ENCODE results near the gene TMEM89.

TMEM89 gene

GRCh38 chr3:48621461-48621869 lies at the start of gene TMEM89:
TSS of gene TMEM89 (minus strand) at chr3:48621769. CDS start at chr3:48621756, 13 bp downstream.
- no peak within 1 kb of the TSS for H3K4me3 Mint-ChIP-seq
- H3K36me3 Mint-ChIP-seq (ENCODE audit: low read depth): peaks cover 34% of the 10 kb centered on the region
- no peaks in the 10 kb centered on the region for H3K27me3 Mint-ChIP-seq
- peaks cover 16% of the 10 kb centered on the region for H3K9me3 Mint-ChIP-seq
- no peak for DNase-seq
- H3K4me1 Mint-ChIP-seq (ENCODE audit: low read depth): peaks cover 10% of the 10 kb centered on the region
- no peak within 1 kb of the TSS for H3K27ac Mint-ChIP-seq

GRCh38 chr3:48664929-48665328 lies 43.4 kb upstream of the TMEM89 start:
- Mint-ChIP-seq H3K4me3 (no peak overlapping the region), H3K9me3 (peaks cover 2% of the 10 kb centered on the region), H3K36me3 (ENCODE audit: low read depth) (peaks cover 8% of the 10 kb centered on the region), H3K27me3 (peaks cover 36% of the 10 kb centered on the region), H3K27ac (no peak overlapping the region), H3K4me1 (ENCODE audit: low read depth) (peaks cover 24% of the 10 kb centered on the region)
- DNase-seq: no peak

- Mint-ChIP-seq H3K4me3 (peak overlapping the region; percentile 82), H3K9me3 (peaks cover 2% of the 10 kb centered on the region), H3K36me3 (ENCODE audit: low read depth) (peaks cover 8% of the 10 kb centered on the region), H3K4me1 (ENCODE audit: low read depth) (peaks cover 24% of the 10 kb centered on the region), H3K27me3 (peaks cover 42% of the 10 kb centered on the region), H3K27ac (no peak overlapping the region)
- DNase-seq: no peak
Measured at GRCh38 chr3:48664313-48664644, 42.7 kb upstream of the TMEM89 start.

GRCh38 chr3:48663489-48664312 lies 42.1 kb upstream of the TMEM89 start:
- Mint-ChIP-seq H3K4me3 (peak overlapping the region; percentile 82), H3K27me3 (peaks cover 47% of the 10 kb centered on the region), H3K36me3 (ENCODE audit: low read depth) (peaks cover 8% of the 10 kb centered on the region), H3K27ac (peak overlapping the region; percentile 91), H3K9me3 (peaks cover 2% of the 10 kb centered on the region), H3K4me1 (ENCODE audit: low read depth) (peaks cover 24% of the 10 kb centered on the region)
- peak; percentile 90 for DNase-seq

GRCh38 chr3:48662753-48663488 lies 41.4 kb upstream of the TMEM89 start, which contains the start of gene CELSR3:
TSS of gene CELSR3 (minus strand) at chr3:48662886. CDS start at chr3:48662634, 252 bp downstream.
- H3K4me3 Mint-ChIP-seq: peak within 1 kb of the TSS; percentile 82
- H3K9me3 Mint-ChIP-seq: peaks cover 2% of the 10 kb centered on the region
- peaks cover 24% of the 10 kb centered on the region for H3K4me1 Mint-ChIP-seq (ENCODE audit: low read depth)
- DNase-seq: peak; percentile 59
- peaks cover 48% of the 10 kb centered on the region for H3K27me3 Mint-ChIP-seq
- H3K36me3 Mint-ChIP-seq (ENCODE audit: low read depth): peaks cover 5% of the 10 kb centered on the region
- peak within 1 kb of the TSS; percentile 91 for H3K27ac Mint-ChIP-seq

- no peak for DNase-seq
- Mint-ChIP-seq H3K27me3 (peaks cover 48% of the 10 kb centered on the region), H3K27ac (no peak overlapping the region), H3K36me3 (ENCODE audit: low read depth) (peaks cover 5% of the 10 kb centered on the region), H3K4me1 (ENCODE audit: low read depth) (peaks cover 28% of the 10 kb centered on the region), H3K9me3 (peaks cover 2% of the 10 kb centered on the region), H3K4me3 (peak overlapping the region; percentile 60)
Measured at GRCh38 chr3:48662145-48662752, 40.7 kb upstream of the TMEM89 start.

GRCh38 chr3:48661501-48662144 lies 40.1 kb upstream of the TMEM89 start:
- Mint-ChIP-seq H3K27ac (no peak overlapping the region), H3K27me3 (peaks cover 48% of the 10 kb centered on the region), H3K9me3 (peaks cover 2% of the 10 kb centered on the region), H3K4me3 (peak overlapping the region; percentile 60), H3K4me1 (ENCODE audit: low read depth) (peaks cover 34% of the 10 kb centered on the region), H3K36me3 (ENCODE audit: low read depth) (peaks cover 5% of the 10 kb centered on the region)
- DNase-seq: peak; percentile 88

- H3K9me3 Mint-ChIP-seq: peaks cover 2% of the 10 kb centered on the region
- H3K4me3 Mint-ChIP-seq: no peak overlapping the region
- peaks cover 2% of the 10 kb centered on the region for H3K36me3 Mint-ChIP-seq (ENCODE audit: low read depth)
- peaks cover 37% of the 10 kb centered on the region for H3K4me1 Mint-ChIP-seq (ENCODE audit: low read depth)
- H3K27ac Mint-ChIP-seq: no peak overlapping the region
- peaks cover 48% of the 10 kb centered on the region for H3K27me3 Mint-ChIP-seq
- no peak for DNase-seq
Measured at GRCh38 chr3:48660800-48661400, 39.3 kb upstream of the TMEM89 start.

- Mint-ChIP-seq H3K4me1 (ENCODE audit: low read depth) (peaks cover 30% of the 10 kb centered on the region), H3K36me3 (ENCODE audit: low read depth) (peaks cover 19% of the 10 kb centered on the region), H3K27me3 (peaks cover 29% of the 10 kb centered on the region), H3K27ac (peak overlapping the region; percentile 83), H3K9me3 (no peaks in the 10 kb centered on the region), H3K4me3 (peak overlapping the region; percentile 78)
- DNase-seq: no peak
Measured at GRCh38 chr3:48656841-48657281, 35.3 kb upstream of the TMEM89 start.

- Mint-ChIP-seq H3K4me3 (peak overlapping the region; percentile 78), H3K27me3 (peaks cover 23% of the 10 kb centered on the region), H3K9me3 (no peaks in the 10 kb centered on the region), H3K36me3 (ENCODE audit: low read depth) (peaks cover 19% of the 10 kb centered on the region), H3K4me1 (ENCODE audit: low read depth) (peaks cover 23% of the 10 kb centered on the region), H3K27ac (peak overlapping the region; percentile 90)
- DNase-seq: peak; percentile 92
Measured at GRCh38 chr3:48656061-48656840, 34.7 kb upstream of the TMEM89 start.

- Mint-ChIP-seq H3K4me1 (ENCODE audit: low read depth) (peaks cover 21% of the 10 kb centered on the region), H3K27ac (peak overlapping the region; percentile 90), H3K9me3 (no peaks in the 10 kb centered on the region), H3K36me3 (ENCODE audit: low read depth) (peaks cover 24% of the 10 kb centered on the region), H3K27me3 (peaks cover 18% of the 10 kb centered on the region), H3K4me3 (peak overlapping the region; percentile 78)
- DNase-seq: no peak
Measured at GRCh38 chr3:48655606-48656005, 34.0 kb upstream of the TMEM89 start.

- H3K36me3 Mint-ChIP-seq (ENCODE audit: low read depth): peaks cover 24% of the 10 kb centered on the region
- H3K27ac Mint-ChIP-seq: peak overlapping the region; percentile 90
- H3K27me3 Mint-ChIP-seq: peaks cover 12% of the 10 kb centered on the region
- DNase-seq: no peak
- H3K4me1 Mint-ChIP-seq (ENCODE audit: low read depth): peaks cover 21% of the 10 kb centered on the region
- peak overlapping the region; percentile 78 for H3K4me3 Mint-ChIP-seq
- no peaks in the 10 kb centered on the region for H3K9me3 Mint-ChIP-seq
Measured at GRCh38 chr3:48655063-48655462, 33.5 kb upstream of the TMEM89 start.

- H3K27ac Mint-ChIP-seq: no peak overlapping the region
- no peak for DNase-seq
- no peak overlapping the region for H3K4me3 Mint-ChIP-seq
- H3K36me3 Mint-ChIP-seq (ENCODE audit: low read depth): peaks cover 24% of the 10 kb centered on the region
- peaks cover 21% of the 10 kb centered on the region for H3K4me1 Mint-ChIP-seq (ENCODE audit: low read depth)
- no peaks in the 10 kb centered on the region for H3K9me3 Mint-ChIP-seq
- no peaks in the 10 kb centered on the region for H3K27me3 Mint-ChIP-seq
Measured at GRCh38 chr3:48652923-48653715, 31.6 kb upstream of the TMEM89 start.

All from activated T-cell treated with anti-CD3 and anti-CD28 coated beads, Interleukin-2, amount 50 U/mL, for 24 hours (primary cell).